Effector memory CD4-positive, alpha-beta T cell (primary cell): ENCODE measurements around the gene ELFN1.

Experiments
- DNase-seq, 3 donors: peaks; one replicate each; pipeline ENCODE4 v3.0.0-alpha.2; 2020
- H3K27ac ChIP-seq: 2 replicates; pipeline ENCODE4 v1.7.0; 2013; ENCODE audit warnings: mild to moderate bottlenecking, low read length, moderate library complexity; ENCODE audit not compliant: insufficient read depth, poor library complexity, severe bottlenecking
- H3K27me3 ChIP-seq: replicated peaks from 2 replicates; pipeline ENCODE4 v1.7.0; 2013; ENCODE audit warnings: mild to moderate bottlenecking, low read length; ENCODE audit not compliant: insufficient read depth, control insufficient read depth, poor library complexity, severe bottlenecking
- H3K36me3 ChIP-seq: 2 replicates; pipeline ENCODE4 v1.7.0; 2013; ENCODE audit warnings: mild to moderate bottlenecking, low read length, moderate library complexity; ENCODE audit not compliant: control insufficient read depth, insufficient read depth
- H3K4me1 ChIP-seq: 2 replicates; pipeline ENCODE4 v1.7.0; 2013; ENCODE audit warnings: low read length, mild to moderate bottlenecking; ENCODE audit not compliant: control insufficient read depth, insufficient read depth, poor library complexity, severe bottlenecking
- H3K4me3 ChIP-seq: 2 replicates; pipeline ENCODE4 v1.7.0; 2013; ENCODE audit warnings: low read length, low read depth, mild to moderate bottlenecking; ENCODE audit not compliant: insufficient read depth, poor library complexity, severe bottlenecking
- H3K9me3 ChIP-seq: 2 replicates; pipeline ENCODE4 v1.7.0; 2013; ENCODE audit warnings: mild to moderate bottlenecking, low read length, moderate library complexity; ENCODE audit not compliant: control insufficient read depth

The ELFN1 gene

DNA sequence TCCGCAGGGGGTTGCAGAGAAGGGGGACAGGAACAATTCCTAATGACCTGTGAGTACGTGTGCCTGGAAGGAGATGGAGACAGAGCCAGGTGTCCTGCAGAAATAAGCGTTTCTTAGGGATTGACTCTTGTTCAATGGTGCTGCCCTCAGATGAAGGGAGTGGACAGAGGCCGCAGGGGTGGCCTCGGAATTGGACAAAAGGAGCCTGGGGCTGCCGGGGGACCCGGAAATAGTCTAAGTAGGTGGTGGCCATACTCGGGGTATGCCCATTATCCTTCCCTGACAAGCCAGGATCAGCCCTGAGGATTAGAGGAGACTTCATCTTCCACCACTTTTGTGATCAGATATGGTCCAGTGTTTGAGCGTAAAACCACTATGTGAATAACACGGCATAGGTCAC, 39.2 kb downstream of the ELFN1 start:
- DNase-seq, result no peak
- Histone ChIP-seq H3K4me3 (no peak overlapping the region), H3K36me3 (no peaks in the 10 kb centered on the region), H3K27ac (no peak overlapping the region), H3K27me3 (no peaks in the 10 kb centered on the region), H3K9me3 (peaks cover 8% of the 10 kb centered on the region), H3K4me1 (no peaks in the 10 kb centered on the region)

DNA sequence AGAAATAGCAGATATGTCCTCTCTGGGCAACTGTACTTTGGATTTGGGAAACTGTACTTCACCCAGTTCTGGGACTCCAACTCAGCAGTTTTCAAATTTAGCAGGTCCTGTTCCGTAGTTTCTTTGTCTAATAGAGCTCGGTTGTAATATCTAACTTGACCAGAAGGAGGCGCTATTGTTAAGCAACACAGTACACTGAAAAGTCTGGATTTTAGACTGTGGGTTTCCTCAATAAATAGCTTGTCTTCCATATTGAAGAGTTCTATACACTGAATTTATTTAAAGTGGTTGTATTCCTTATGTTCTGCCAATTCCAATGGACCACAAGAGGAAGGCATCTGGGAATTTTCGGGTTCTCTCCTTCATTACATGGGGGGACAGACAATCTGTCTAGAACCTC, 39.8 kb downstream of the ELFN1 start:
- DNase-seq, result no peak
- no peaks in the 10 kb centered on the region for H3K27me3 ChIP-seq
- no peak overlapping the region for H3K4me3 ChIP-seq
- H3K36me3 ChIP-seq, result no peaks in the 10 kb centered on the region
- H3K27ac ChIP-seq, result no peak overlapping the region
- peaks cover 8% of the 10 kb centered on the region for H3K9me3 ChIP-seq
- no peaks in the 10 kb centered on the region for H3K4me1 ChIP-seq

DNA sequence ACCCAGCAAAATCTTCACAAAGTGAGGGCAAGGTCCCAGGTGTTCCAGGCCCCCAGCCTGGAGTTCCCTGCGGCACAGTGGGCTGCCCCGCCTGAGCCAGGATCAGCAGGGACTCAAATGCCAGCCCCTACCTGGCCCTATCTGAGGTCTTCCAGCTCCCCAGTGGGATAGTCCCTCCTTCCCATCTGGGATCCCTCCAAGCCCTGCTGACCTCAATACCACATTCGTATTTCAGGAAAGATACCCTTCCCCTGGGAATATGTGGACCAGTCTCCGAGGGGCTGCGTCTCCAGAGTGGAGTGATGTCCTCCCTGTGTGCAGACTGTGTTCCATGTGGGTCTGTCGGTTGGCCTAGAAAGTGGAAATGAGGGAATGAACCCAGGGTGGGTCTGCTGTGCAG, 40.9 kb downstream of the ELFN1 start:
- no peaks in the 10 kb centered on the region for H3K27me3 ChIP-seq
- no peak for DNase-seq
- H3K4me1 ChIP-seq, result no peaks in the 10 kb centered on the region
- H3K4me3 ChIP-seq, result no peak overlapping the region
- no peak overlapping the region for H3K27ac ChIP-seq
- peaks cover 8% of the 10 kb centered on the region for H3K9me3 ChIP-seq
- no peaks in the 10 kb centered on the region for H3K36me3 ChIP-seq

DNA sequence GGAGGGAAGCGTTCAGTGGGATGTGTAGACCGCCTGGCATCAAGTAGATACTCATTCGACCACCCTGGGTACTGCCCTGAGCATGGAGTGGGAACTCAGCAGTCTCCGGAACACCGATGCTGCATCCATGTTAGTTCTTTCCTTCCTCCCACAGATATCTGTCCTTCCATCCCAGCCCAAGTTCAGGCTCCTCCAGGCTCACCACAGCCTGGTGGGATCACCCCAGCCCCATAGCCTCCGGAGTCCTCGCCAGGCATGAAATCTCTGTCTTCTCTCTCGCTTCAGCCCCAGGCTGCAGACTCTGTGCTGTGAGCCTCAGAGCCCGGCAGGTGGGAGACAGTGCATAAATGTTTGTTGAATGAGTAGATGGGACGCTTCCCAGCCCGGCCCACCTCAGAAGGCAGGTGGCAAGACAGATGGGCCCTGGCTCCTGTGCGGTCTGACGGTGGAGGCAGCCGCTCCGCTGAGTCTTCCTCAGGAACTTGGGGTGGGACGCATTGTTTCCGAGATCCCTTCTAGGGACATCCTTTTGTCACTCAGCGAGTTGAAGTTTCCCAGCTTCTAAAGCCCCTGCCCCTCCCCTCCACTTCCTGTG, 42.9 kb downstream of the ELFN1 start:
- H3K27me3 ChIP-seq, result no peaks in the 10 kb centered on the region
- H3K36me3 ChIP-seq, result no peaks in the 10 kb centered on the region
- H3K4me1 ChIP-seq, result no peaks in the 10 kb centered on the region
- H3K27ac ChIP-seq, result no peak overlapping the region
- DNase-seq, result no peak
- peaks cover 8% of the 10 kb centered on the region for H3K9me3 ChIP-seq
- no peak overlapping the region for H3K4me3 ChIP-seq

DNA sequence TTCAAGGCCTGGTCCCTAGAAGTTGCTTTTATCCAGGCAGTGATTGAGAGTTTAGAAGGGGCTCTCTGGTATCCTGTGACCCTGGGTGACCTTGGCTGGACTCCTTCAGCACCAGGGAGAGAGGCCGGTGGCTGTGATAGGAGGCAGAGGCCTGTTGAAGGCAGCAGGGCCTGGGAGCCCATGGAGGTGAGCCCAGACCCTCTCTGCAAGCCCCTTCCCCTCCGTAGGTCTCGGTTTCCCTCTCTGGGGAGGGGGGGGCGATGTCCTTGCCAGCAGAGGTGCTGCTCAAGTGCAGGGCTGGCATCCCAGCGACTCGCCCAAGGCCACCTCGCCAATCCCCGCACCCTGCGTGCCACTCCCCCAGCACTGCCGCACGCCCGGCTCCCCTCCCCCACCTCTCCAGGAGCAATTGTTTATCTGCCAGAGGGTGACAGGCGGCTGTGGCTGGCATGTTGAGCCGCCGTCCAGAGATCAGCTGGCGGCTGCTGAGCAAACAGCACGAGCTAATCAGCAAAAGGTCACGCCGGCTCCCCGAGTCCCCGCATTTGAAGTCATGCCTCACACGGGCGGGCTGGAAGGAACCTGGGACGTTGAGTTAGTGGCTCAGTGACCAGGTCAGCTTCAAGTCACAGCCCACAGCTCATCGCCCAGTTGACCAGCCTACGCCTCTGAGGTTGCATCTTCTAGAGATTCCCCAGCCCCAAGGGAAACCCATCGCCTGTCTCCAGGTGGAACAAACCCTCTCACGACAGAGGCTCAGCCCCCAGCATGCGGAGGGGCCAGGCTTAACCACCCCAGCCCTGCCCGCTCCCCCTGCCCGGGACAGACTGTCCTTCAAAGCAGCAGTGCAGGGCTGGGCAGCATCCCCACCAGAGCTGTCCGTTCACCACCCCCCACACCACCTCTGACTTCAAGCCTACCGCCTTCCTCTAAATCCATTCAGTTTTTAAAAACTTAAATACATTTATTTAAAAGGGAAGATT, 43.7 kb downstream of the ELFN1 start:
- DNase-seq, result no peak
- no peak overlapping the region for H3K4me3 ChIP-seq
- H3K9me3 ChIP-seq, result peaks cover 8% of the 10 kb centered on the region
- H3K36me3 ChIP-seq, result no peaks in the 10 kb centered on the region
- no peaks in the 10 kb centered on the region for H3K27me3 ChIP-seq
- H3K4me1 ChIP-seq, result no peaks in the 10 kb centered on the region
- H3K27ac ChIP-seq, result no peak overlapping the region

DNA sequence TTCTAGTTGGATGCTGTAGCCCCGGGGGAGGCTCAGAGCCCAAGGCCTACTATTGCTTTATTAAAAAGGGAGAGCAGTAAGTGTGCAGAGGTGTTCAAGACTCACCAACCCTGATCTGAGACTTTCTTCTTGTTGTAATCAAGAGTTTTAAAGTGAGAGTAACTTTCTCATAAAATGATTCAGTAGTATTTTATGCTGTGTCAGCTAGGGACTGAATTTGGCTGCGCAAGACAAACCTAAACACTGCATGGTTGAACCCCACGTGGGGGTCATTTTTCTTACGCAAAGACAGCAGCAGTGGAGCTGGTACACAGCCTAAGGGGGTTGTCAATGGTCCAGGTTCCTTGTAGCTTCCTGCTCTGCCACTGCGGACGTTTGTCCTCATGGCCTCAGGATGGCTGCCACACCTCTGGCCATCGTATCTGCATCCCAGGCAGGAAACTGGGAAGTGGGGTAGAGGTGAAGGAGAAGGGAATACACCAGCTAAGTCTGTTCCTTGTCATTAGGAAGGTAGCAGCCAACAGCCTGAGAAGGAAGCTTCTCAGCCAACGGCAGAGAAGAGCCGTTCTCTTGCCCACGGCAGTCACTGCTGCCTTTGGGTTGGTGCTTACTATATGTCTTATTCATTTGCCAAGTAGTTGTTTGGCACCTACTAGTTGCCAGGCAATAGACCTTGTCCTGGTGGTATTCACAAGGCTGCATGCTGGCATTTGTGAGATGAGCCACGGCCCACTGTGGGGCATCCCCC, 44.7 kb downstream of the ELFN1 start:
- no peak for DNase-seq
- peaks cover 1% of the 10 kb centered on the region for H3K9me3 ChIP-seq
- H3K27me3 ChIP-seq, result no peaks in the 10 kb centered on the region
- H3K36me3 ChIP-seq, result no peaks in the 10 kb centered on the region
- H3K27ac ChIP-seq, result no peak overlapping the region
- no peak overlapping the region for H3K4me3 ChIP-seq
- H3K4me1 ChIP-seq, result no peaks in the 10 kb centered on the region

DNA sequence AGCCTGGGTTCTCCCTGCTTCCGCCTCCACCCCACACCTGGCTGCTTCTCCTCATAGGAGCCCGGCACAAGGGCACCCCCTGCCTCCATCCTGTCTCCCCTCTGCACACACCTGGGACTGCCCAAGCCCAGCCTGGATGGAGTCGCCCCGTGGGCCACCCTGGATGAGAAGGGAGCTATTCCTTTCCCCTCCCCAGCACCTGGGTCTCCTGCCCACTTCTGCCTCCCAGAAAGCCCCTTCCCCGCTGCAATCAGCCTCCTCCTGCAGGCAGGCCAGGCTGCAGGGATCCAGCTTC, 45.2 kb downstream of the ELFN1 start:
- no peaks in the 10 kb centered on the region for H3K27me3 ChIP-seq
- DNase-seq, result no peak
- no peak overlapping the region for H3K27ac ChIP-seq
- no peaks in the 10 kb centered on the region for H3K36me3 ChIP-seq
- H3K4me3 ChIP-seq, result no peak overlapping the region
- no peaks in the 10 kb centered on the region for H3K9me3 ChIP-seq
- H3K4me1 ChIP-seq, result no peaks in the 10 kb centered on the region

DNA sequence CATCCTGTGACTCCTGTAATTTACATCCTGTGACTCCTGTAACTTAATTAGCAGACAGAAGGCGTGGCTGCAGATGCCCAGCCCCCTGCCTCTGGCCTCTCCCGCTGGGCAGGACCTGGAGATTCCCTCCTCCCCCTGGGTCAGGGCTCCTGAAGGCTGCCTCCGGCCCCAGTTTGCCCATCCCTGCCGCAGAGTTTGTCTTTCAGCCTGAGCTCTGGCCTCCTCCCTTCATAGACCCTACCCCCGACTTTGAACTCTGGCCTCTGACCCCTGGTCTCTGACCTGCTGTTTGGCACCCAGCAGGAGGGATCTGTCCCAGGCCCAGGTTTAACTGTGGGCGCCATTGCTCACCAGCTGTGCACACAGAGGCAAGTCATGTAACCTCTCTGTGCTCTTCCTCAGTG, 45.6 kb downstream of the ELFN1 start:
- Histone ChIP-seq H3K4me3 (no peak overlapping the region), H3K36me3 (no peaks in the 10 kb centered on the region), H3K9me3 (no peaks in the 10 kb centered on the region), H3K27me3 (no peaks in the 10 kb centered on the region), H3K4me1 (no peaks in the 10 kb centered on the region), H3K27ac (no peak overlapping the region)
- no peak for DNase-seq

DNA sequence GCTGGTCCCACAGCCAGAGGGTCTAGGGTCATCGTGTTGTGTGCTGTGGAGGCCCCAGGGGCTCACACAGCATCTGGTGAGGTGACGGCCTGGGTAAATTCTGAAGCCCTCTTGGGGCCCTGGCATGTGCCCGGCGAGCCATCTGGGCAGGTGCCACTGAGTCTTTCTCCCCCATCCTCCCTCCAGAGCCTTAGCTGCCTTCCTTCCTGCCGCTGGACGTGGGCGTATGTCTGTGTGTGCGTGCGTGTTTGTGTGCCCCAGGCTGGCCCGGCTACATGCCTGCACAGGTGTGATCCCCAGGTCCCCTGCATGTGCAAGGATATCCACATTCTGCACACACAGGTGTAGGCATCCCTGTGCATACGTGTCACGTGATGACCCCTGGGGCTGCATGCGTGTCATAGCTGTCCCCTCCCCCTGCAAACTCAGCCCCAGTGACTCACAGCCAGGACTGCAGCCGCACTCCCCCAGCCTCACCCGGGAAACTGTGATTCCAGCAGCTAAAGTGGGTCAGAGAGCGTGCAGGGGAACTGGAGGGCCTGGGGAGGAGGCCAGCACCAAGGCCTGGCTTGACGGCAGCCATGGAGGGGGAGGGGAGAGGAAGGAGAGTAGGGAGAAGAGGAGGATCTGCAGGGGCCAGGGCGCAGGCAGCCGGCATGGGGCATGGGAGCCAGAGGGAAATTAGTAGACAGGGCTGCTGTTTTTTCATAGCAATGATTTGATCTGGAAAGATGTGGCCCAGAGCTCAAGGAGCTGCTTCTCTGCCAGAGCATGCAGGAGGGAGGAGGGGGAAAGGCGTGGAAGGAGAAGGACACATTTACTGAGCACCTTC, 46.4 kb downstream of the ELFN1 start:
- Histone ChIP-seq H3K4me1 (no peaks in the 10 kb centered on the region), H3K27me3 (no peaks in the 10 kb centered on the region), H3K4me3 (no peak overlapping the region), H3K9me3 (no peaks in the 10 kb centered on the region), H3K36me3 (no peaks in the 10 kb centered on the region), H3K27ac (no peak overlapping the region)
- DNase-seq, result no peak
